HUES48 (cell line): ENCODE measurements around the gene FXYD1.
A peak's percentile ranks its signal among the peaks of the same experiment; 100 is the strongest.

Source experiments
- H3K27ac ChIP-seq: one replicate; pipeline ENCODE4 v1.7.0; 2013; ENCODE audit warnings: low read depth, low read length, inconsistent platforms
- H3K27me3 ChIP-seq: 2 replicates; pipeline ENCODE4 v1.6.1; 2013; ENCODE audit warnings: mild to moderate bottlenecking, low read length; ENCODE audit not compliant: control insufficient read depth, insufficient read depth
- H3K36me3 ChIP-seq: 2 replicates; pipeline ENCODE4 v1.6.1; 2013; ENCODE audit warnings: low read length; ENCODE audit not compliant: control insufficient read depth, insufficient read depth
- H3K4me1 ChIP-seq: 2 replicates; pipeline ENCODE4 v1.6.1; 2013; ENCODE audit warnings: mild to moderate bottlenecking, low read length; ENCODE audit not compliant: control insufficient read depth, insufficient read depth
- H3K4me3 ChIP-seq: 2 replicates; pipeline ENCODE4 v1.5.1; 2013; ENCODE audit warnings: mild to moderate bottlenecking, low read depth, low read length
- H3K9ac ChIP-seq: 2 replicates; pipeline ENCODE4 v1.6.1; 2013; ENCODE audit warnings: mild to moderate bottlenecking, low read depth, low read length, moderate library complexity
- H3K9me3 ChIP-seq: 2 replicates; pipeline ENCODE4 v1.6.1; 2013; ENCODE audit warnings: low read length; ENCODE audit not compliant: control insufficient read depth, insufficient read depth

The FXYD1 gene

DNA sequence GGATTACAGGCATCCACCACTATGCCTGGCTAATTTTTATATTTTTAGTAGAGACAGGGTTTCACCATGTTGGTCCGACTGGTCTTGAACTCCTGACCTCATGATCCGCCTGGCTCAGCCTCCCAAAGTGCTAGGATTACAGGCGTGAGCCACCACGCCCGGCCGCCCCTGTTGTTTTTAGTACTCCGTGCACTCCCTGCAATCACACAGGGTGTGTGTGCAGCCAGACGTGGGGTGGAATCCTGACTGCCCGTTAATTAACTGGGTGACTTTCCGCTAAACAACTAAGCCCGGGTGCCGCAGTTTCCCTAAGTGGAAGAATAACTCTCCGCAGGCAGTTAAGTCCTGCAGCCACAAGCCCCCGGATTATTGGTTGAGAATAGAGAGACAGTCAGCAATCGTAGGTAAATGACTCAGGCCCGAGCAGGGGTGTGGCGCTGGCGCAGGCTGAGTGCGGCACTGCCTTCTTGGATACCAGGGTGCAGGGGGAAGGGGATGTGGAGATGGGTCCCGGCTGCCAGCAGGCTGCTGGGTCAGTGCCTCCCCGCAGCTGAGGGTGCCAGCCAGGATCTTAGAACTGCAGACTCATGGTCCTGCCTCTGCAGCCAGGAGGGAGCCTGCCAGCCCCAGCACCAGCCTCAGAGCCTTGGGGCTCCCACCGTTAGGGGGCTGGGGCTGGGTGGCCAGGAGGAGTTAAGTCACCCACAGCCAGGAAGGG is 29.1 kb upstream of the FXYD1 start:
- Histone ChIP-seq H3K9me3 (no peaks in the 10 kb centered on the region), H3K4me1 (peaks cover 6% of the 10 kb centered on the region), H3K9ac (no peak overlapping the region), H3K27me3 (no peaks in the 10 kb centered on the region), H3K36me3 (no peaks in the 10 kb centered on the region), H3K27ac (no peak overlapping the region), H3K4me3 (no peak overlapping the region)

DNA sequence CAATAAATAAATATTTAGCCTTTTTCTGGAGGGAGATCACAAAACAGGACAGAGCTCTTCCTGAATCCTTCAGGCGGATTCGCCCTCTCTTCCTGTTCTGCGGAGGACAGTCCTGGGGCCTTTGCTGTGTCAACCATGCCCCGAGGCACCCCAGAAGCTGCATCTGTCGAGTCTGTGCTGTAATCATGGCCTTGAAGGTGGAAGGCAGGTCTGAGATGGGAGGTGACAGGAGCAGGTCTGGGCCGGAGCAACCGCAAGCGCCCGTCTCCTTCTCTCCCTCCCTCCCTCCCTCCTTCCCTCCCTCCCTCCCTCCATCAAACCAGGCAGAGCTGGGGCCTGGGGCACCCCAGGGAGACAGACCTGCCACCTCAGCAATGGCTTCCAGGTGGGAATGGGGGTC is 27.6 kb upstream of the FXYD1 start:
- Histone ChIP-seq H3K27me3 (no peaks in the 10 kb centered on the region), H3K4me3 (no peak overlapping the region), H3K27ac (no peak overlapping the region), H3K9me3 (no peaks in the 10 kb centered on the region), H3K4me1 (peaks cover 14% of the 10 kb centered on the region), H3K9ac (no peak overlapping the region), H3K36me3 (no peaks in the 10 kb centered on the region)

DNA sequence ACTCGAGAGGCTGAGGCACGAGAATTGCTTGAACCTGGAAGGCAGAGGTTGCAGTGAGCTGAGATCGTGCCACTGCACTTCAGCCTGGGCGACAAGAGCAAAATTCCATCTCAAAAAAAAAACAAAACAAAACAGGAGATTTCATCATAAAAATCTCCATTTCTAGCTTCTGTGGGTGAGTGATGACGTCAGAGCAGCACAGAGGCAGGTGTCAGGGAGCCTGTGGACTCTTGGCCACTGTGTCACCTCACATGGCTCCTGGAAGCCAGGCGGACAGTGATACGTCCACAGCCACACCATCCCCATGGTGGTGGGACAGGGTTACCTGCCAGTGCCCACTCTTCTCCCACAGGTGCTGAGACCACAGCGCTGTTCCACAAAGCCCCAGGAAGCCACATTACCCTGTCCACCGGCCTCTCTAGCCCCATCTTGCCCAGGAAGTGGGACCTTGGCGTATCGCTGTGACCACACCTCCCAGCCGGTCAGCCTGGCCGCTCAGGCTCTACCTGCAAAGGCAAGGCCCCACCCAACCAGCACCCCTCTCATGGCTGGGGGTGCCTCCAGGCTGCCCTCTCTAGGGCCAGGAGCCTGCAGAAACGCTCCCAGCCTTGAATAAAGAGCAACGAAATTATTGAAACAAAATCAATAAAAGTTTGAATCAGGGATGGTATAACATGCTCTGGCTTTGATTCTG is 25.5 kb upstream of the FXYD1 start:
- Histone ChIP-seq H3K9ac (no peak overlapping the region), H3K4me1 (peaks cover 17% of the 10 kb centered on the region), H3K27me3 (no peaks in the 10 kb centered on the region; the same call in 1 of the 2 replicates), H3K4me3 (no peak overlapping the region), H3K27ac (no peak overlapping the region), H3K36me3 (no peaks in the 10 kb centered on the region), H3K9me3 (no peaks in the 10 kb centered on the region)

DNA sequence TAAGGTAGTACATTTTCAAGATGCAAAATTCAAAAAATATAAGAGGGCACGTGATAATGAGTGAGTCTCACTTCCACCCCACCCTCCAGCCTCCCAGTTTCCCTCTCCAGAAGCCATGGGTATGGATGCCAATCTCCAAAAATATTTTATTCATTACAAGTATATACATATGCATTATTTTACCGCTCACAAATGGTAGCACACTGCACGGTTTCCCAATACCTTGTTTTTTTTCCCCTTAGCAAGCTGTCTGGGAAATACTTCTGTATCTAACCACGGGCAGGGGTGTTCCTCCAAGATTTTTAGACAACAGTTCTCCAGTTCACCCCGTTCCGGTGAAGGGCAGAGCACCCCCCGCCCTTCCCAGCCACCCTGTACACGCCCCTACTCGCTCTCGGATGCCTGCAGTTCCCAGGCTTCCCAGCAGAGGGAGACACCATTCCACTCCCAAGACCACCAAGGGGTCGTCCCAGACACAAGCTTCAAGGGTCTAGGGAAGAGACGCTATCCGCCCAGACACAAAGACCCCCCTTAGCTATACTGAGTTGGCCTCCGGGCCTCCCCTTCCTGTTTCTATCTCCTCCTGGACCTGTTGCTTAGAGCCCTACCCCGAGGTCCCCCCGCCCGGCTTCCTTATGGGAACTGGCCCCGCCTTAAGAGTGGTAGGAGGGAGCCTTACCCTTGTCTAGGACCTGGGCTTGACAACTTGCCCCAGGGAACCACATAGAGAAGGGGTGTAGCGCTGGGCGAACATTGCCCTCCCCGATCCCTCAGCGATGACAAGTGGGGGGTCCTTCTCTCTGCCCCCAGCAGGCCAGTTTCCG is 24.1 kb upstream of the FXYD1 start:
- Histone ChIP-seq H3K36me3 (no peaks in the 10 kb centered on the region), H3K4me3 (peak overlapping the region; percentile 58), H3K9ac (no peak overlapping the region), H3K9me3 (no peaks in the 10 kb centered on the region), H3K4me1 (peaks cover 24% of the 10 kb centered on the region), H3K27me3 (no peaks in the 10 kb centered on the region; the same call in 1 of the 2 replicates), H3K27ac (no peak overlapping the region)

DNA sequence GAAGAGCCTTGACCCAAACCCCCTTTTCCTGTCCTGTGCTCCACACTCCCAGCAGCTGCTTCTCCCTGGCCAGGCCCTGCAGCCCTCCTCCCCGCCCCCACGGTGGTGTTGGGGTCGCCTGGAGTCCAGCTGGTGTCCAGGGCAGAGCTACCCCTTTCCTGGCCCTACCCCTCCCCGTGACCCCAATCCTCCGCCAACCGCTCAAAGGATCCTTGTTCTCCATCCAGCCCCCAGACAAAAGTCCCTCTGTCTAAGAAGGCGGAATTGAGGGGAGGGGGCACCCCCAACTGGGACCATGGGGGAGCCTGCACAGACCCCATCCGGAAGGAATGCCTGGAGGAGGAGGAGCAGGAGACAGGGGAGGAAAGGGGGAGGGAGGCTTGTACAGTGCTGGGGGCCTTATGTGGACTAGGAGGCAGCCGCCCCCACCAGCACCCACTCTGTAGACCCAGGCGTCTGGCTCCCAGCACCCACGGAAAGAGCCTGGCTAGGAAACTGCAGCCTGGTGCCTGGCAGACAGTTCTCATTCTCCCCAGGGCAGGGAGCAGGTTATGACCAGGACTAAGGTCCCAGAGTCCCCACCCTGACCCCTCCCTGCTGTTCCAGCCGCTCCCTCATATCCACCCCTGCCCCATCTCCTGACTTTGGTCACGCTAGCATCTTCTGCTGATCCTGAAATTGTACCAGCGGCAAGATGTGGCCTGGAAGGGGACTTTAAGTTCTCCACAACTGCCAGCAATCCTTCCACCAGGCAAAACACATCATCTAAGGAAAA is 23.3 kb upstream of the FXYD1 start, which contains the start of gene FXYD3:
FXYD3 (plus strand) TSS at position 647 of the 775 bp plus-strand sequence. CDS start 3,554 bp downstream, outside the sequence.
- Histone ChIP-seq H3K27me3 (no peaks in the 10 kb centered on the region; the same call in 1 of the 2 replicates), H3K4me3 (peak within 1 kb of the TSS; percentile 58), H3K9ac (no peak within 1 kb of the TSS), H3K27ac (no peak within 1 kb of the TSS), H3K9me3 (no peaks in the 10 kb centered on the region), H3K36me3 (no peaks in the 10 kb centered on the region), H3K4me1 (peaks cover 20% of the 10 kb centered on the region; the same call in 1 of the 2 replicates)

DNA sequence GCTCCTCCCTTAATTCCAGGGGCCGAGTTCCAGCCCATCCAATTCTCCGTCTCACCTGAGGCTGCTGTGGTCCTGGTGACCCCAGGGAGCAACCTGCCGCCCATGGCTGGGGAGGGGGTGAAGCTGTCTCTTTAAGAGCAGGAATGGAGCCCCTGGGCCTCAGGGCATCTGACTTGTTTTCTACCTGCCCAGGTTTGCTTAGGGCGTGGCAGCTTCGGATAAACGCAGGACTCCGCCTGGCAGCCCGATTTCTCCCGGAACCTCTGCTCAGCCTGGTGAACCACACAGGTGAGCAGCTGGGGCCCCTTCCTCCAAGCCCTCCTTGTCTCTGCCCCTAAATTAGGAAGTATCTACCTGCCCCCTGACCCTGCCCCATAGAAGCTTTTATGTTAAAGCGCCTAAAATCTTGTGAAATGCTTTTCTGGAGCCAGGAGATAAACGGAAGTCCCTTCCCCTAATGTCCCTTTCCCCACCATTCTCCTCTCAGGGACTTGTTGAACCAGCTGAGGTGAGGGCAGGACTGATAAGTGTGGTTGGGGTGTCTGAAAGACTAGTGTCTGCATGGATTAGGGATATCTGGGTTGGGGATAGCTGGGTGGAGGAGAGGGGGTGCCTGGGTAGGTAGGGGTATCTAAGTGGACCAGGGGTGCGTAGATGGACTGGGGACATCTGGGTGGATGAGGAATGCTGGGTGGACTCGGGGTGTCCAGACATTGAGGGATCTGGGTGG is 22.4 kb upstream of the FXYD1 start:
- Histone ChIP-seq H3K9me3 (no peaks in the 10 kb centered on the region), H3K27me3 (no peaks in the 10 kb centered on the region; the same call in 1 of the 2 replicates), H3K4me3 (no peak overlapping the region), H3K27ac (no peak overlapping the region), H3K36me3 (no peaks in the 10 kb centered on the region), H3K4me1 (peaks cover 20% of the 10 kb centered on the region; the same call in 1 of the 2 replicates), H3K9ac (no peak overlapping the region)

DNA sequence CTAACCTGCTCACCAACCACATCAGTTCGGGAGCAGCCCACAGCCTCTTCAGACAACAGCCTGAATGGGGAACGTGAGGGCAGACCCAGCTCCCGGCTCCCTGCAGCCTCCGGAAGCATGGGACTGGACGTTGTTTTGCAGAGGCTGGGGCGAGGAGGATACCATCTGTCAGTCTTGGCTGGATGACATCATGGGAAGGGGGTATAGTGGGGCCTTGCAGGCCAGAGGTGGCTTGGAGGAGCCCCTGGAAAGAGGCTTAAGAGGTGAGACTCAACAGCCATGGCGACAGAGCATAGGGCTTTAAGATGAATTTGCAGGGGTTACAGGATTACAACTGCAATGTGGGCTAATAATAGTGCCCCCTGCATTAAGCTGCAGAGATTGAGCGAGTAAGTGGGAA is 21.5 kb upstream of the FXYD1 start:
- no peaks in the 10 kb centered on the region for H3K9me3 ChIP-seq
- no peak overlapping the region for H3K27ac ChIP-seq
- peaks cover 20% of the 10 kb centered on the region; the same call in 1 of the 2 replicates for H3K4me1 ChIP-seq
- H3K36me3 ChIP-seq: no peaks in the 10 kb centered on the region
- H3K9ac ChIP-seq: no peak overlapping the region
- H3K27me3 ChIP-seq: no peaks in the 10 kb centered on the region; the same call in 1 of the 2 replicates
- no peak overlapping the region for H3K4me3 ChIP-seq

DNA sequence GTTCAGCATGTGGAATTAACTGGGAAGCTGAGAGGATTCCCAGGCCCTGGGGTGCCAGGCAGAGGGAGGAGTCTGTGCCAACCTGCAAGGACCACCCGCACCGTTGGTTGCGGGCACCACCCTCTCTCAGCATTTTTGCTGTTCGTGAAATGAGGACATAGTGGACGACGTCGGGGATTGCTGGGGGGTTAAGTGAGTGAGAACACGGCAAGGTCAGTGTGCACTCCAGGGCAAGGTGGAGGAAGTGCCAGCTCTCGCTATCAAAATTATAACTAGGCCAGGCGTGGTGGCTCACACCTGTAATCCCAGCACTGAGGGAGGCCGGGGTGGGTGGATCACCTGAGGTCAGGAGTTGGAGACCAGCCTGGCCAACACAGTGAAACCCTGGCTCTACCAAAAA is 20.8 kb upstream of the FXYD1 start:
- Histone ChIP-seq H3K4me1 (peaks cover 26% of the 10 kb centered on the region), H3K27ac (no peak overlapping the region), H3K9ac (no peak overlapping the region), H3K4me3 (no peak overlapping the region), H3K36me3 (no peaks in the 10 kb centered on the region), H3K27me3 (no peaks in the 10 kb centered on the region; the same call in 1 of the 2 replicates), H3K9me3 (no peaks in the 10 kb centered on the region)

GRCh38 chr19:35118268-35119020 is 20.2 kb upstream of the FXYD1 start:
- Histone ChIP-seq H3K4me1 (peaks cover 32% of the 10 kb centered on the region), H3K27ac (no peak overlapping the region), H3K27me3 (no peaks in the 10 kb centered on the region; the same call in 1 of the 2 replicates)

More at GRCh38 chr19:35118268-35119020, 20.2 kb upstream of the FXYD1 start:
- Histone ChIP-seq H3K9ac (no peak overlapping the region), H3K4me3 (no peak overlapping the region), H3K36me3 (no peaks in the 10 kb centered on the region), H3K9me3 (no peaks in the 10 kb centered on the region)
